GM23248 (cell line): ENCODE data around the gene TNFRSF6B. TPM values are rescaled to one million over a fixed set of nuclear protein-coding genes. Genes with fewer than 3 reads are reported as not detected.

Source experiments
- DNase-seq: peaks from one replicate; pipeline ENCODE4 v3.0.0-alpha.2; 2015
- H2AFZ ChIP-seq: fragments of 200-600 bp; sonication (generic); 2 replicates; pipeline ENCODE4 v1.6.1; 2016; ENCODE audit warnings: antibody characterized with exemption
- H3F3A ChIP-seq: fragments of 200-600 bp; sonication (generic); 2 replicates; pipeline ENCODE4 v1.6.1; 2016; ENCODE audit warnings: mild to moderate bottlenecking, antibody characterized with exemption, mixed run types; ENCODE audit not compliant: insufficient read depth
- H3K27ac ChIP-seq: fragments of 200-600 bp; sonication (generic); 2 replicates; pipeline ENCODE4 v1.5.1; 2016; ENCODE audit warnings: mild to moderate bottlenecking
- H3K27me3 ChIP-seq: fragments of 200-600 bp; sonication (generic); replicated peaks from 2 replicates; pipeline ENCODE4 v1.6.1; 2016; ENCODE audit warnings: mild to moderate bottlenecking; ENCODE audit not compliant: insufficient read depth
- H3K36me3 ChIP-seq: fragments of 200-600 bp; sonication (generic); 2 replicates; pipeline ENCODE4 v1.6.1; 2016; ENCODE audit warnings: low read depth, mild to moderate bottlenecking
- H3K4me1 ChIP-seq: fragments of 200-600 bp; sonication (generic); 2 replicates; pipeline ENCODE4 v1.6.1; 2016; ENCODE audit warnings: mild to moderate bottlenecking; ENCODE audit not compliant: insufficient read depth
- H3K4me2 ChIP-seq: fragments of 200-600 bp; sonication (generic); one replicate; pipeline ENCODE4 v1.6.1; 2016; ENCODE audit warnings: mild to moderate bottlenecking; ENCODE audit not compliant: unreplicated experiment
- H3K4me3 ChIP-seq: fragments of 200-600 bp; sonication (generic); 2 replicates; pipeline ENCODE4 v1.5.1; 2016; ENCODE audit warnings: mild to moderate bottlenecking
- H3K79me2 ChIP-seq: fragments of 200-600 bp; sonication (generic); 2 replicates; pipeline ENCODE4 v1.6.1; 2016; ENCODE audit warnings: mild to moderate bottlenecking; ENCODE audit not compliant: insufficient read depth
- H3K9ac ChIP-seq: fragments of 200-600 bp; sonication (generic); 2 replicates; pipeline ENCODE4 v1.6.1; 2016; ENCODE audit warnings: mild to moderate bottlenecking
- H3K9me2 ChIP-seq: fragments of 200-600 bp; sonication (generic); 2 replicates; pipeline ENCODE4 v1.6.1; 2016; ENCODE audit warnings: mixed run types, mild to moderate bottlenecking, moderate library complexity; ENCODE audit not compliant: insufficient read depth
- H3K9me3 ChIP-seq: fragments of 200-600 bp; sonication (generic); one replicate; pipeline ENCODE4 v1.6.1; 2017; ENCODE audit warnings: low read depth
- H4K20me1 ChIP-seq: fragments of 200-600 bp; sonication (generic); 2 replicates; pipeline ENCODE4 v1.6.0; 2016; ENCODE audit not compliant: insufficient read depth
- EZH2 ChIP-seq: fragments of 200-600 bp; sonication (generic); IDR thresholded peaks from 2 replicates; pipeline ENCODE4 v1.6.1; 2018; ENCODE audit warnings: antibody characterized with exemption, mild to moderate bottlenecking; ENCODE audit not compliant: insufficient read depth, poor library complexity, severe bottlenecking
- EZH2phosphoT487 ChIP-seq: fragments of 200-600 bp; sonication (generic); IDR thresholded peaks from 2 replicates; pipeline ENCODE4 v1.6.1; 2018; ENCODE audit warnings: antibody characterized with exemption, moderate library complexity, mild to moderate bottlenecking, low read depth; ENCODE audit not compliant: insufficient read depth
- WGBS, 2 experiments: methylation state at CpG; one replicate each; pipeline ENCODE4 v1.1.6; 2015 to 2017; ENCODE audit warnings: low lambda C conversion rate in 2 of 2, low coverage in 1 of 2; ENCODE audit errors: missing lambda C conversion rate in 2 of 2; 5-methylcytosine and 5-hydroxymethylcytosine counted together
- in situ Hi-C: fragments of 300-500 bp; cut with MboI; formaldehyde crosslinking; loops from 2 replicates; pipeline ENCODE4 v1.15.0; 2020
- polyA plus RNA-seq: library from polyadenylated mRNA; unstranded; fragments of >200 nt; fragmentation: Nextera tagmentation; extraction: Ambion mirVana; gene quantifications from 2 replicates; pipeline ENCODE4 v1.2.1, GENCODE V29; 2016
- total RNA-seq: library from RNA; depleted of rRNA; stranded (reverse); fragments of >200 nt; shearing (Covaris generic); gene quantifications from 2 replicates; pipeline ENCODE4 v1.2.3, GENCODE V29; 2014

Gene TNFRSF6B
- total and polyA plus RNA-seq, 2 experiments from 2014 or later, result 17.4 to 39.9 TPM

DNA sequence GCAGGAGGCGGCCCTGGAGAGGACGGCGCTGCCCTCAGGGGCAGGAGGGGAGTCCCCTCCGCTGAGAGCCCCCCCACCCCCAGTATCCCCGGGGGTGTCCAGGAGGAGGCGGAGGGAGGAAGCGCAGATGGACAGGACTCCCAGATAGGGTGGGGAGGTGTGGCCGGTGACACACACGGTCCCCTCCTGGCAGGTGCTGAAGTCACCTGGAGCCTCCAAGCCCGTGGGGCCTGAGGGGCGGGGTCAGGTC is 44.6 kb upstream of the TNFRSF6B start:
- H3K9me3 ChIP-seq, result no peaks in the 10 kb centered on the region
- H3K9me2 ChIP-seq, result no peaks in the 10 kb centered on the region
- no peak overlapping the region for H2AFZ ChIP-seq
- no peaks in the 10 kb centered on the region for H3K4me1 ChIP-seq
- no peak for DNase-seq
- H3K27ac ChIP-seq, result no peak overlapping the region
- H4K20me1 ChIP-seq, result no peaks in the 10 kb centered on the region
- H3F3A ChIP-seq, result no peaks in the 10 kb centered on the region
- no peaks in the 10 kb centered on the region for H3K27me3 ChIP-seq
- no peak for TF ChIP-seq EZH2
- no peak for TF ChIP-seq EZH2phosphoT487
- H3K4me2 ChIP-seq, result peak overlapping the region; percentile 71
- no peaks in the 10 kb centered on the region for H3K36me3 ChIP-seq
- no peaks in the 10 kb centered on the region for H3K79me2 ChIP-seq
- 0 to 16% methylated on average over 1 to 11 of the region's 11 CpGs for WGBS, 2 experiments
- H3K9ac ChIP-seq, result peak overlapping the region; percentile 35; the same call in 1 of the 2 replicates
- peak overlapping the region; percentile 71 for H3K4me3 ChIP-seq
- in situ Hi-C loops, result no loop called here

DNA sequence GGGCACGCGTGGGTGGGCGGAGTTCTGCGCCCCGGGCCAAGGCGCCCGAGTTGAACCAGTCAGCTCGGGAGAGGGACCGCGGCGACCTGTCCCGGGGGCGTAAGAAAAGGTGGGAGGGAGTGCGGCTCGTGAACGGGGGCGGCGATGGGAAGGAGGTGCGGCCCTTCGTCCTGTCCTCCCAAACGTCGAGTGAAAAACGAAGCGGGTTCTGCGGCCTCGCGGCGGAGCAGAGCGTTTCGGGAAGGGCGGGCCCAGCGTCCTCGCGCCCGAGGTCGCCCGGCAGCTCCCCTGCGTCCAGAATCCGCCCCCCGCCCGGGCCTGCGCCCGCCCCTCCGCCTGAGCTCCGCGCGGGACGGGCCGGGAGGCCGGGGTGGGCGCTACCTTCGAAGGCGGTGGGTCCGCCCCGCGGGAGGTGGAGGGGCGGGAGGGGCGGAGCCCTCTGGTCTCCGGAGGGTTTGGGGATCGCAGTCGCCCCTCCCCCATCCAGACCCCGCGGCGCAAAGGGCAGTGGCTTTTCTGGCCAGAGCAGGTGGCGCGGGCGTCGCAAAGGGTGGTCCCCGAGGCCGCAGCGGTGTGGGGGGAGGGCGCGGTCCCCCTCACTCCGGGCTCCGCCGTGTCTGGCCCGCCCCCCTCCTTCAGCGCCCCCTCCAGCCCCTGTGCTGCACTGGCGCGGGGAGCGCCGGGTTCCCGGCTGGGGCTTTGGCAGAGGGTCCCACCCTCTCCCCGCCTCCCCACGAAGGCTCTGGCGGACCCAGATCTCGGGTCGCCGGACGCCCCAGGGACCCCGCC is 44.1 kb upstream of the TNFRSF6B start:
- no peaks in the 10 kb centered on the region for H3K9me3 ChIP-seq
- in situ Hi-C loops, result no loop called here
- 0 out of 2 replicates have a peak, but pooled peaks cover 3% of the 10 kb centered on the region for H3K4me1 ChIP-seq
- no peaks in the 10 kb centered on the region for H3K9me2 ChIP-seq
- H3K4me3 ChIP-seq, result peak overlapping the region; percentile 71
- no peak for TF ChIP-seq EZH2
- TF ChIP-seq EZH2phosphoT487, result no peak
- H2AFZ ChIP-seq, result peak overlapping the region; percentile 39; the same call in 1 of the 2 replicates
- no peaks in the 10 kb centered on the region for H3K27me3 ChIP-seq
- H3K36me3 ChIP-seq, result no peaks in the 10 kb centered on the region
- no peak overlapping the region for H3K27ac ChIP-seq
- WGBS, 2 experiments, result 2 to 3% methylated on average over 20 to 88 of the region's 91 CpGs
- H3K4me2 ChIP-seq, result peak overlapping the region; percentile 71
- peak; percentile 41 for DNase-seq
- H3K79me2 ChIP-seq, result no peaks in the 10 kb centered on the region
- H4K20me1 ChIP-seq, result no peaks in the 10 kb centered on the region
- no peaks in the 10 kb centered on the region for H3F3A ChIP-seq
- peak overlapping the region; percentile 35 for H3K9ac ChIP-seq

DNA sequence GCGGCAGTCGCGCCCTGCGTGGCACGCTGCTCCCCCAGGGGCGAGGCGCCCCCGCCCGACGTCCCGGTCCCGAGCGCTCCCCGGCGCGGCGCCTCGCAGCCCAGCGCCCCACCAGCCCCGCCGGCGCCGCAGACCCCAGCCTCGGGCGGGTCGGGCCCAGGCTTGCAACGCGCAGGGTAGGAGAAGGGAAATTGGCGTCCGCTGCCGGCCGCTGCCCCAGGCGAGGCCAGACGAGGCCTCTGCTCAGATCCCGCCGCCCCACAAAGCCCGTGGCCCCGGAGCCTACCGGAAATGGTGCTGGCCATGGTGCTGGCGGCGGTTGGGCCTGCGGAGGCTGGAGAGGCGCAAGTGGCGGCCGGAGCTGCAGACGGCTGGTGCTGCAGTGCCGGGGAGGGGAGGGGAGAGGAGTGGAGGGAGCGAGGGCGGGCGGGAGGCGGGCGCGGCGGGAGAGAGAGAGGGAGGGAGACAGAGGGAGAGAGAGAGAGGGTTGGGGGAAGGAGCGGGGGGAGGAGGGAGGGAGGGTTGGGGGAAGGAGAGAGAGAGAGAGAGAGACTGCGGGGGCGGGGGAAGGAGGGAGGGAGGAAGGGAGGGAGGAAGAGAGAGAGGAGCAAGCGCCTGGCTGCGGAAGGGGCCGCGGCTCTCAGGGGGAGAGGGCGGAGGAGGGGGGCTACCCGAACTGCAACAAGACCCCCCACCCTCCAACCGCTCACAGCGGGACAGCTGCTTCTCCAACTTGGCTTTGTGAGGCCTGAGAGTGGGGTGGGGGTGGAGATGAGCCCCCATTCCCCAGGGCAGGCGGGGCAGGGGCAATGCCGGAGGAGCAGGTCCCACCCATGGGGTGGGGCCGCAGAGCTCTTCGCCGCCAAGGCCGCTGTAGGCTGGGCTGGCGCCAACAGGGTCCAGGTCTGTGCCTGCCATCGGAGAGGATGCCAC is 43.1 kb upstream of the TNFRSF6B start, which contains the start of gene STMN3:
TSS of gene STMN3 (minus strand) at position 384 of the 933 bp plus-strand sequence. CDS start at position 305, 79 bp downstream.
- Histone ChIP-seq H3K27ac (no peak within 1 kb of the TSS), H3K9me3 (no peaks in the 10 kb centered on the region), H2AFZ (peak within 1 kb of the TSS; percentile 39; the same call in 1 of the 2 replicates), H3F3A (no peaks in the 10 kb centered on the region), H3K4me3 (peak within 1 kb of the TSS; percentile 71), H3K9ac (peak within 1 kb of the TSS; percentile 35), H3K79me2 (no peaks in the 10 kb centered on the region), H3K36me3 (no peaks in the 10 kb centered on the region), H4K20me1 (no peaks in the 10 kb centered on the region), H3K4me2 (peak within 1 kb of the TSS; percentile 71), H3K9me2 (no peaks in the 10 kb centered on the region), H3K27me3 (no peaks in the 10 kb centered on the region), H3K4me1 (0 out of 2 replicates have a peak, but pooled peaks cover 8% of the 10 kb centered on the region)
- peak; percentile 92 for DNase-seq
- WGBS, 2 experiments, result 2 to 4% methylated on average over 31 to 73 of the region's 73 CpGs
- in situ Hi-C loops, result no loop called here
- TF ChIP-seq EZH2phosphoT487 (no peak), EZH2 (no peak)

DNA sequence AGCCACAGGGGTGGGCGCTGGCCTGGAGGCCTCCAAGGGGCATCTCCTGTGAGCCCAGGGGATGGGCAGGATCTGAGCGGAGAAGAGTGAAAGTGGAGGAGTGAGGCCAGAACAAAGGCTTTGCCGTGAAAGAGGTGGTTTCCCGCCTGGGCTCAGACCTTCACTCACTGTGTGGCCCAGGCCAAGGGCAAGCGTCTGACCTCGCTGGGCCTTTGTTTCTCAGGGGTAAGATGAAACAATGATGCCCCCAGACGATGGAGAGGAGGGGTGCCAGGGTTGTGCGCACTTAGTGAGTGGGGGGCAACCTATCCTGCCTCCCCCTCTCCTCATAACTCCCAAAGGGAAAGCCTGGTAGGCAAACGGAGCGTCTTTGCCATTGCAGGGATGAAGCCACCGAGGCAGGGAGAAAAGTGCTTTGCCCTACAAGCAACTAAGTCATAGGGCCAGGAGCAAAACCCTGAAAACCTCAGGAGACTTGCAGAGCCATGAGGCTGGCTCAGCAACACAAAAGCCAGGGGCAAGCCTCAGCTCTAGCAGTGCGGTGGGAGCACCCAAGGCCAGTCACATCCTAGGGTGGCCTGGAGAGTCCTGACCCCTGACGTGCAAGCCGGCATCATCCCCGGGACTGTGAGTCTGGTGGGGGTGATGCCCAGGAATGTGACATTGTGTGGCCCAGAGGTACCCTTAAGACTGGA is 42.3 kb upstream of the TNFRSF6B start:
- Histone ChIP-seq H3K9ac (no peak overlapping the region), H3K9me3 (no peaks in the 10 kb centered on the region), H3K4me2 (no peak overlapping the region), H3F3A (peaks cover 2% of the 10 kb centered on the region; the same call in 1 of the 2 replicates), H3K27me3 (no peaks in the 10 kb centered on the region), H3K4me3 (no peak overlapping the region), H4K20me1 (no peaks in the 10 kb centered on the region), H3K9me2 (no peaks in the 10 kb centered on the region), H3K4me1 (peaks cover 8% of the 10 kb centered on the region), H3K27ac (no peak overlapping the region), H3K36me3 (no peaks in the 10 kb centered on the region), H3K79me2 (peaks cover 2% of the 10 kb centered on the region), H2AFZ (no peak overlapping the region)
- no peak for TF ChIP-seq EZH2
- no peak for TF ChIP-seq EZH2phosphoT487
- in situ Hi-C loops, result no loop called here
- 65 to 72% methylated on average over 15 of the region's 15 CpGs for WGBS, 2 experiments
- DNase-seq, result no peak
